Stimulated activated CD4-positive, alpha-beta T cell treated with anti-CD3 and anti-CD28 coated beads, TNF-alpha, amount 100 ng/mL, for 1 hour (primary cell): ENCODE results near the gene RPIA.
A peak's percentile ranks its signal among the peaks of the same experiment; 100 is the strongest.
"Not testable (repeated sequence)": the region's sequence is repeated elsewhere in the genome, so short reads cannot be mapped to it uniquely, and the experiment has no call there.

Experiments used
- DNase-seq, 3 donors: peaks; one replicate each; pipeline ENCODE4 v3.0.0-alpha.2; 2020; ENCODE audit warnings: low read depth in 3 of 3, low spot score in 1 of 3

Gene RPIA

DNA sequence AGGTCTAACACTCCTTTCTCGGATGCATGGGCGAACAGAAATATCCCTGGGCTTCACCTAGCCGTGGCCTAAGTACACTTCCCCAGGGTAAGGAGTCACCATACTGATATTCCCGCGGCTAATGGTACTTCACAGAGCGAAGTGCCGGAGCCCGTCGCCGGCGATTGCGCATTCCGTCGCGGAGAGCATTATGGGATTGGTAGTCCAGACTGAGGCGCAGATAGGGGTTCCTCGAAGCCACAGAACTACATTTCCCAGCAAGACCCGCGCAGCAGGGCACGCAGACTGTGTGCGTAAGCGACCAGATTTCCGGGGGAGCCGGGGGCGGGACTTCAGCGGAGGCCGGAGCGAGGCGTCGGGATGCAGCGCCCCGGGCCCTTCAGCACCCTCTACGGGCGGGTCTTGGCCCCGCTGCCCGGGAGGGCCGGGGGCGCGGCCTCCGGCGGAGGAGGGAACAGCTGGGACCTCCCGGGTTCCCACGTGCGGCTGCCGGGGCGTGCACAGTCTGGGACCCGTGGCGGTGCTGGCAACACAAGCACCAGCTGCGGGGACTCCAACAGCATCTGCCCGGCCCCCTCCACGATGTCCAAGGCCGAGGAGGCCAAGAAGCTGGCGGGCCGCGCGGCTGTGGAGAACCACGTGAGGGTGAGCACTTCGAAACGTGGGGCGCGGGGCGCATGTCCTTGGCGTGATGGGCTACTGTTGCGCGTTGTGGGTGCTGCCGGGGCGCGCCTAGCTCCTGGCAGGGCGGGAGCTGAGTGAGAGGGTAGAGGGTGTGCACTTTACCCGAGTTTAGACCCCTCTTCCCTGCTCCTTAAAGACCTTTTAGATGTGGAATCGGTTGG, at the start of gene RPIA:
RPIA (plus strand) TSS at position 335 of the 845 bp plus-strand sequence; CDS start at position 361, 26 bp downstream.
- peak; percentile 94 to 95 (median 95) for DNase-seq

DNA sequence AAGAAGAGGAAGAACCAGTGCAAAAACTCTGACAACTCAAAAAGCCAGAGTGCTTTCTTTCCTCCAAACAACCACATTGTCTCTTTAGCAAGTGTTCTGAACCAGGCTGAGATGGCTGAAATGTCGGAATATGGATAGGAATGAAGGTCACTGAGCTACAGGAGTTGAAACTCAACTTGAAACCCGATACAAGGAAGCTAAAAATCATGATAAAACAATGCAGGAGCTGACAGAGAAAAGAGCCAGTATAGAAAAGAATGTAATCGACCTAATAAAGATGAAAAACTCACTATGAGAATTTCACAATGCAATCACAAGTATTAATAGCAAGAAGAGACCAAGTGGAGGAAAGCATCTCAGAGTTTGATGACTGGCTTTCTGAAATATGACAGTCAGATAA, 49.2 kb upstream of the RPIA start:
- no peak for DNase-seq

DNA sequence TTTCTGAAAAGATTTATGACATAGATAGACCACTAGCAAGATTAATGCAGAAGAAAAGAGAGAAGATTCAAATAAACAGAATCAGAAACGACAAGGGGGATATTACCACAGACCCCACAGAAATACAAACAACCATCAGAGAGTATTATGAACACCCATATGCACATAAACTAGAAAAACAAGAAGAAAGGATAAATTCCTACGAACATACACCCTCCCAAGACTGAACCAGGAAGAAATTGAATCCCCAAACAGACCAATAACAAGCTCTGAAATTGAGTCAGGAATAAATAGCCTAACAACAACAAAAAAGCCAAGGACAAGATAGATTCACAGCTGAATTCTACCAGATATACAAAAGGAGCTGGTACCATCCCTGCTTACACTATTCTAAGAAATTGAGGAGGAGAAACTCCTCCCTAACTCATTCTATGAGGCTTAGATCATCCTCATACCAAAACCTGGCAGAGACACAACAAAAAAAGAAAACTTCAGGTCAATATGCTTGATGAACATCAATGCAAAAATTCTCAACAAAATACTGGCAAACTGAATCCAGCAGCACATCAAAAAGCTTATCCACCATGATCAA, 46.1 kb upstream of the RPIA start:
- DNase-seq = not testable (repeated sequence)

DNA sequence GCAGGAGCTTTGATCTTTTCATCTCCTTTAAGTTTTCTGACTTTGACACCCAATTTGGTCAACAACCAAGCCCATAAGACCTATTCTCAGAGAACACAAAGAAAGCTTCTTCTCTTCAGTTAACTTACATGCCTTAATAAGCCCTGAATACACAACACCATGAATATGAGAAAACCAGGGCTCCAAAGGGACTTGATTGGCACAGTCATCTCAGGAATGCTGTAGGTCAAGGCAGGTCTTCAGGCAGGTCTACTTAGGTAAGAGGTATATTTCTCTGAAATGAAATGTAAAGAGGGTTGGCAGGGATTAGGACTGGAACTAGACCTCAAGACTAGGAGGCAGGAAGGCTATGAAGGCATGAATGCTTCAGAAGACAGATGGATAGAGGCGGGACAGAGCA, 39.8 kb upstream of the RPIA start:
- DNase-seq = no peak

DNA sequence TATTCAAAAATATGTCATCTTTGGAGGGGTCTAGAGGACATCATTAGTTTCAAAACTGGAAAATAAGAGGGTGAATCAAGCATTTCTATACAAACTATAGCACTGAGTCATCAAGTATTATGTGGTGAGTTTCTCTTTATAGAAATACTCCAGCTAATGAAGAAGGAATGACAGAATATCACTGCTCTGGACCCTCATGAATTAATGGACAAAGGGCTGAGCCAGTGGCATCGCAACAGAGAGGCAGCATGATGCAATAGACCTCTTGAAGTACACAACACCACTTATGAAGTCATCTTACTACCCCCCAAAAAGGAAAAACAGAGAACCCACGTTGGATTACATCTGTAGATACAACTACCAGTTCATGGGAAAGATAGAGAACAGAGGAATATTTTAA, 36.8 kb upstream of the RPIA start:
- no peak for DNase-seq

GRCh38 chr2:88656690-88657089, 34.8 kb upstream of the RPIA start:
- DNase-seq = no peak

- no peak for DNase-seq
Observed at GRCh38 chr2:88657131-88657530, 34.3 kb upstream of the RPIA start.

GRCh38 chr2:88658326-88658725, 33.1 kb upstream of the RPIA start:
- no peak for DNase-seq

DNA sequence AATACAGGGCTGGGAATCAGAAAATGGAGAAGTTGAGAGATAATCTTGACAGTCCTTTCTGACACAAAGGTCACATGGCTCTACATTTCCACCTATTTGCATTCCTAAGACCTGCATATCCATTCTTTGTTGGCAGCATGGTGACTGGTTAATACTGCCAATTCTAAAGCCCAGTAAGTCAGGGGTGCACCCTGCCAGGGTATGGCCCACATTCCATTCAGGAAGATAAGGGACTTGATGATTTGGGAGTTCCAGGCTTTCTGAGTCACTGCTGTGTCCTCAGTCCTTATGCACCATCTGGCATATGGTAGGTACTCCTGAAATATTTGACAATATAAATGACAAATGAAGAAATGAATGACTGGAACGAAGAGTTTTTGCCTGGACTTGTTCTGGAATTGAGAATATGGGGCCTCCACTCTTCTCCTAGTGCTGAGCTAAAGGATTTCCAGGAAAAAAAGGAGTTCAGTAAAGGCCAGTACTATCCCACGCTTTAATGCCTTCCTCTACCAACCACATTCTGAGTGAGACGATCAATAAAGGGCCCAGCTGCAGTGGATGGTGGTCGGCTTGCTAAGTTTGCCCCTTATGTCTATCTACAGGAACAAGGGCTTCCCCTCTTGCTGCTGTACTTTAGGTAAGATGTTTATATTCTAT, 32.5 kb upstream of the RPIA start:
- no peak for DNase-seq

- no peak for DNase-seq
Observed at GRCh38 chr2:88659538-88659915, 31.9 kb upstream of the RPIA start.

- no peak for DNase-seq
Observed at GRCh38 chr2:88660622-88661021, 30.9 kb upstream of the RPIA start.

- no peak for DNase-seq
Observed at GRCh38 chr2:88666576-88666975, 24.9 kb upstream of the RPIA start.

DNA sequence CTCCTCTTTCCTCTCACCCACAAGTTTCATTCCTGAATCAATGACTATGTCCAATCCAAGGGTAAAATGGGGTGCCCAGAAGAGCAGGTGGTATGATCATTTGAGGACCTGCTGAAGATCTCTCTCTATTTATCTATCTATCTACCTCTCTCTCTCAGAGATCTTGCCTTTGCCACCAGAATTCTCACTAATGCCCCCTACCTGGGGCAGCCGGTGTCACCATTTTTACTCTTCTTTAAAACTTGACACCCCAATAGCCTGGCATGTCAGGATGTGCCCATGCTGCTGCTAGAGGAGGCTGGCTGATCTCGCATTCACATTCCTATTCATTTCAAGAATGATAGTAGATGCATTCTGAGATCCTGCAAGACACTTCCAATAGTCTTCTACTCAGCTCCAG, 24.3 kb upstream of the RPIA start:
- DNase-seq = no peak

GRCh38 chr2:88668862-88669261, 22.6 kb upstream of the RPIA start:
- DNase-seq = no peak

DNA sequence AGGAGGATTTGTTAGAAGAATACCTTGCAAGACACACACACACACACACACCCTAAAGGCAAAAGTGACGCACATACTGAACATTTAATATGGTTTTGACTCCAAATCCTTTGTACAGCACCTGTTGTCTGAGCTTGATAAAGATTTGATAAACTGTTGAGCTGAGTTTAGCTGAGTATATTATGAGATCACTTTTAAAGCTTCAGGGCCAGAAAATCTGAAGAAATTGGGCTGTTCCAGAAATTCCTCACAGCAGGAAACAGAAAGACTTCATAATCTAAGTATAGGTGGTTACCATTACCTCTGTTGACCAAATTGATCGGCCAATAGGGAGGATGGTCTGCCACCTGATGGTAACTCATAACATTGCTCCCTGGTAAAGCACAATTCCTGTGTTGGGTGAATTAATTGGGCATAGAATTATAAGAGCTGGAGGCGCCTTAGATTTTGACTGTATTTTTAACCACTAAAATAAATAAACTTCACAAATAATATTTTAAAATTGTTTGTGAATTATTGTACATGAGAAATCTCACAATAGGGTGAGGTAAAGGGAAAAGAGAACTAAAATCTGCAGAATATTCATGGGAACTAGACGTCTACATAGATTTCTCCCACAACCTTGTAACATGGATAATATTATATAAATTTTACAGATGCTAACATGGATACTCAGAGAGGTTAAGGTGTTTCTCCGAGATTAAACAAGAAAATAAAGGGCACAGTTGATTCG, 21.8 kb upstream of the RPIA start:
- no peak for DNase-seq

GRCh38 chr2:88671786-88672427, 19.6 kb upstream of the RPIA start:
- DNase-seq = no peak

DNA sequence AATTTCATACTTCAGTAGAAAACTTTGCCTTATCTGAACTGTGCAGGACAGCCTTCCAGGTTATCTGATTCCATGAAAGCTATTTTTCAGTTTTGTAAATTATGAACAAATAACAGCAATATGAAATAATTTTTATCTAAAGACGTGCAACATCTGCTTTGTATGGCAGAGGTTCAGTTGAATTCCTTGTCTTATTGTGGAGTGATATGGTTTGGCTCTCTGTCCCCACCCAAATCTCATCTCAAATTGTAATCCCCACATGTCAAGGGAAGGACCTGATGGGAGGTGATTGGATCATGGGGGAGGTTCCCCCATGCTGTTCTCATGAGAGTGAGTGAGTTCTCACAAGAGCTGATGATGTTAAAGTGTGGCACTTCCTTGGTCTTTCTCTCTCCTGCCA, 18.1 kb upstream of the RPIA start:
- no peak for DNase-seq

DNA sequence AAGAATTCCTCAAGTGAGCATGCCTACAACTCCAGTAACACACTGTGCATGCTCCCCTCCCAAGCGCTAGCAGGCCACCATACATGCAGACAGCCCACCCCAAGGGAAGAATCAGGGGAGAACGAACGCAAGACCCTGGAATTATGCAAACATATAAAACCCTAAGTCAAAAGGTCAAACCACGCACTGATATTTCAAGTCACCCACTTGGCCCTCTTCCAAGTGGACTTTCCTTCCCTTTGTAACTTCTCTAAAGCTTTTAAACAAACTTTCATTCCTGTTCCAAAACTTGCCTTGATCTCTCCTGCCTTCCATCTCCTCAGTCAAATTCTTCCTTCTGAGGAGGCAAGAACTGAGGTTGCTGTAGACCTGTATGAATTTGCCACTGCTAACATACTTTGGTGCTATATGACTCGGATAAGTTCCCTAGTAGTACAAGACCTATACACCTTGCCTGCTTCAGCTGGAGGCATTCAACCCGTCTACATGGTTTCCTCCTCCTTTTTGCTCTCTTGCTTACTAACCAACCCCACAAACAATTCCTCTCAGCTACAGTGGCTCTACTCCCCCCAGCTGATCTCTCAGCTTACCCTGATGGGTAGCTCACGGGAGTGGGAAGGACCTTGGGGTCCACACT, 11.1 kb upstream of the RPIA start:
- no peak for DNase-seq

DNA sequence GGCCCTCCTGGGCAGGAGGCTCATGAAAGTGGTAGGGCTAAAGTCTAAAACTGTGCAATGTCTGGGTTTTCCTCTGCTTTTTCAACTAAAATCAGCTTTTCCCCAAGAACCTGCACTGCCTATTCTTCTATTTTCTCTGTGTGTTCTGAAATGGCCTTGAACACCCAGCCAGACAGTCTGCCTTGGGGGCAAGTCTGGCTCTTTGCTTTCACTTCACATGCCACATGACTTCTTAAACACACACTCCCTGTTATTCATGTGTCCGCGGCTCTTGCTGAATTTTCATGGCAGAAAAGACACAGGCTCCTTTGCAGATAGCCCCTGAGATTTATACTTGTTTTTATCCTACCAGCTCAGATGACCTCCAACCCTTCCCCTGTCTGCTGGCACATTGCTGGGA, 10.6 kb upstream of the RPIA start:
- no peak for DNase-seq

- no peak for DNase-seq
Observed at GRCh38 chr2:88683160-88684021, 8.1 kb upstream of the RPIA start.
